HEK293 (cell line): ENCODE data around the gene PRND.

Experiments
- CTCF ChIA-PET: fragments of 350-600 bp; formaldehyde crosslinking; extraction: SDS; loops from one replicate; lab custom pipeline; 2021; ENCODE audit warnings: antibody characterized with exemption; lab: Yijun Ruan, JAX
- POLR2A ChIA-PET: fragments of 300-600 bp; formaldehyde crosslinking; extraction: SDS; loops from one replicate; lab custom pipeline; 2020; ENCODE audit warnings: antibody characterized with exemption, inconsistent platforms; lab: Yijun Ruan, JAX
- H3K27ac ChIP-seq: fragments of 200-500 bp; sonication (Bioruptor generic); 2 replicates; pipeline ENCODE4 v1.5.1; 2014; ENCODE audit warnings: low read depth, low read length, control low read depth, inconsistent platforms; ENCODE audit errors: extremely low read depth
- H3K36me3 ChIP-seq, 2 experiments: fragments of 200-500 bp in 1 of 2; sonication (Bioruptor generic) in 1 of 2; 1 replicate in 1 of 2; 2 replicates in 1 of 2; pipeline ENCODE4 v1.5.1; 2014 to 2017; ENCODE audit warnings: inconsistent platforms in 2 of 2, low read length in 2 of 2; ENCODE audit not compliant: control insufficient read depth in 2 of 2, insufficient read depth in 1 of 2
- H3K4me1 ChIP-seq: fragments of 200-500 bp; sonication (Bioruptor generic); 2 replicates; pipeline ENCODE4 v1.5.1; 2014; ENCODE audit warnings: mild to moderate bottlenecking, low read length, inconsistent platforms; ENCODE audit not compliant: control insufficient read depth, insufficient read depth
- H3K4me3 ChIP-seq: 2 replicates; pipeline ENCODE4 v1.5.1; 2011; ENCODE audit warnings: low read depth, mild to moderate bottlenecking, control low read depth, low read length, moderate library complexity
- H3K9me3 ChIP-seq: fragments of 200-500 bp; sonication (Bioruptor generic); 2 replicates; pipeline ENCODE4 v1.5.1; 2014; ENCODE audit warnings: low read depth, low read length, inconsistent platforms; ENCODE audit not compliant: control insufficient read depth, insufficient read depth
- GLIS1 ChIP-seq: fragments of 450-650 bp; formaldehyde crosslinking; IDR thresholded peaks from 2 replicates; pipeline ENCODE4 v1.5.1; 2016; ENCODE audit warnings: missing biosample characterization, missing genetic modification characterization
- KLF8 ChIP-seq: fragments of 450-650 bp; formaldehyde crosslinking; IDR thresholded peaks from 2 replicates; pipeline ENCODE4 v1.5.1; 2016; ENCODE audit warnings: missing biosample characterization, missing genetic modification characterization
- PRDM1 ChIP-seq: fragments of 450-650 bp; formaldehyde crosslinking; IDR thresholded peaks from 2 replicates; pipeline ENCODE4; 2016; ENCODE audit warnings: missing biosample characterization, missing genetic modification characterization
- SALL2 ChIP-seq: fragments of 450-650 bp; formaldehyde crosslinking; IDR thresholded peaks from 2 replicates; pipeline ENCODE4 v1.5.0; 2017; ENCODE audit warnings: missing biosample characterization, mild to moderate bottlenecking, missing genetic modification characterization, borderline replicate concordance
- TCF7L2 ChIP-seq: IDR thresholded peaks from 2 replicates; pipeline ENCODE4 v1.6.1; 2011; ENCODE audit warnings: low read depth, mild to moderate bottlenecking, inconsistent platforms, low read length, moderate library complexity, borderline replicate concordance
- TSHZ1 ChIP-seq: fragments of 450-650 bp; formaldehyde crosslinking; IDR thresholded peaks from 2 replicates; pipeline ENCODE4 v1.5.1; 2016; ENCODE audit warnings: missing biosample characterization, missing genetic modification characterization, borderline replicate concordance
- ZFP37 ChIP-seq: fragments of 450-650 bp; formaldehyde crosslinking; IDR thresholded peaks from 2 replicates; pipeline ENCODE4 v1.5.1; 2016; ENCODE audit warnings: missing biosample characterization, missing genetic modification characterization
- ZIC2 ChIP-seq: fragments of 450-650 bp; formaldehyde crosslinking; IDR thresholded peaks from 2 replicates; pipeline ENCODE4 v1.5.1; 2016; ENCODE audit warnings: missing biosample characterization, missing genetic modification characterization
- ZNF292 ChIP-seq: fragments of 450-650 bp; formaldehyde crosslinking; IDR thresholded peaks from 2 replicates; pipeline ENCODE4 v1.5.1; 2016; ENCODE audit warnings: low read depth, missing biosample characterization, missing genetic modification characterization, borderline replicate concordance
- ZNF366 ChIP-seq: fragments of 450-650 bp; formaldehyde crosslinking; conservative IDR thresholded peaks from 2 replicates; pipeline ENCODE4 v1.5.1; 2016; ENCODE audit warnings: missing biosample characterization, missing genetic modification characterization
- ZNF391 ChIP-seq: fragments of 450-650 bp; formaldehyde crosslinking; IDR thresholded peaks from 2 replicates; pipeline ENCODE4 v1.5.1; 2016; ENCODE audit warnings: low read depth, missing biosample characterization, missing genetic modification characterization, borderline replicate concordance
- ZNF404 ChIP-seq: fragments of 450-650 bp; formaldehyde crosslinking; IDR thresholded peaks from 2 replicates; pipeline ENCODE4 v1.5.1; 2017; ENCODE audit warnings: missing biosample characterization, missing genetic modification characterization
- ZNF513 ChIP-seq: fragments of 450-650 bp; IDR thresholded peaks from 2 replicates; pipeline ENCODE4 v1.5.1; 2018; ENCODE audit warnings: missing biosample characterization, missing genetic modification characterization
- ZNF544 ChIP-seq: fragments of 450-650 bp; formaldehyde crosslinking; IDR thresholded peaks from 2 replicates; pipeline ENCODE4 v1.5.0; 2017; ENCODE audit warnings: missing biosample characterization, missing genetic modification characterization
- ZNF558 ChIP-seq: fragments of 450-650 bp; formaldehyde crosslinking; IDR thresholded peaks from 2 replicates; pipeline ENCODE4 v1.5.1; 2016; ENCODE audit warnings: missing biosample characterization, missing genetic modification characterization

PRND gene

GRCh38 chr20:4721719-4722118 lies at the start of gene PRND:
PRND (plus strand) TSS chr20:4721909; CDS start chr20:4724552, 2,643 bp downstream.
- no peaks in the 10 kb centered on the region for H3K4me1 ChIP-seq
- ChIA-PET POLR2A (no interaction called here), CTCF (interaction anchor here (0.6 to 5.6 kb wide), 7 partner anchors 17 to 475 kb away, joined by 3 to 46 read pairs (median 5); no protein-coding TSS in a partner anchor)
- H3K4me3 ChIP-seq: no peak within 1 kb of the TSS
- TF ChIP-seq ZIC2 (tag by site-specific recombination) (peak; percentile 42; the same call in 1 of the 2 replicates), ZNF404 (tag by site-specific recombination) (no peak), GLIS1 (tag by site-specific recombination) (0 out of 2 replicates have a peak, but pooled peaks have one; percentile 54), TCF7L2 (no peak)
- no peak within 1 kb of the TSS for H3K27ac ChIP-seq
- no peaks in the 10 kb centered on the region for H3K36me3 ChIP-seq
- H3K9me3 ChIP-seq: no peaks in the 10 kb centered on the region; the same call in 1 of the 2 replicates

GRCh38 chr20:4672948-4673347 lies 48.8 kb upstream of the PRND start:
- Histone ChIP-seq H3K4me3 (no peak overlapping the region), H3K4me1 (no peaks in the 10 kb centered on the region)
- TF ChIP-seq ZNF366 (tag by site-specific recombination) (peak; percentile 68), ZFP37 (no peak), PRDM1 (tag by site-specific recombination) (peak; percentile 95)
- TF ChIP-seq, all 188 proteins: peak for 2
- no peaks in the 10 kb centered on the region for H3K36me3 ChIP-seq
- POLR2A ChIA-PET: no interaction called here
- H3K27ac ChIP-seq: no peak overlapping the region
- CTCF ChIA-PET: interaction anchor here (0.6 to 0.7 kb wide), 2 partner anchors 16 to 473 kb away, joined by 3 to 5 read pairs; no protein-coding TSS in a partner anchor
- no peaks in the 10 kb centered on the region for H3K9me3 ChIP-seq

- POLR2A ChIA-PET: no interaction called here
- Histone ChIP-seq H3K36me3 (no peaks in the 10 kb centered on the region), H3K4me3 (no peak overlapping the region), H3K9me3 (no peaks in the 10 kb centered on the region), H3K27ac (no peak overlapping the region), H3K4me1 (no peaks in the 10 kb centered on the region)
- CTCF ChIA-PET: interaction anchor here (0.6 to 1.2 kb wide), 3 partner anchors 16 to 473 kb away, joined by 3 to 5 read pairs (median 4); no protein-coding TSS in a partner anchor
- TF ChIP-seq ZNF544 (no peak), ZNF391 (tag by site-specific recombination) (no peak), ZNF558 (tag by site-specific recombination) (no peak), SALL2 (tag by site-specific recombination) (no peak), KLF8 (tag by site-specific recombination) (no peak), ZNF292 (tag by site-specific recombination) (no peak), ZNF513 (tag by site-specific recombination) (no peak), TSHZ1 (no peak)
Observed at GRCh38 chr20:4673371-4674001, 48.2 kb upstream of the PRND start.
